ENCODE results near the gene MTA1. TPM values are rescaled to one million over a fixed set of nuclear protein-coding genes. Genes with fewer than 3 reads are reported as not detected.

The MTA1 gene
- polyA plus RNA-seq, 4 donors: 92.8 to 167 (median 112) TPM

GRCh38 chr14:105503935-105504692 lies 84.5 kb downstream of the MTA1 start:
- DNase-seq (ENCODE audit: low read depth in 4 of 4, low spot score in 3 of 4): no peak

DNA sequence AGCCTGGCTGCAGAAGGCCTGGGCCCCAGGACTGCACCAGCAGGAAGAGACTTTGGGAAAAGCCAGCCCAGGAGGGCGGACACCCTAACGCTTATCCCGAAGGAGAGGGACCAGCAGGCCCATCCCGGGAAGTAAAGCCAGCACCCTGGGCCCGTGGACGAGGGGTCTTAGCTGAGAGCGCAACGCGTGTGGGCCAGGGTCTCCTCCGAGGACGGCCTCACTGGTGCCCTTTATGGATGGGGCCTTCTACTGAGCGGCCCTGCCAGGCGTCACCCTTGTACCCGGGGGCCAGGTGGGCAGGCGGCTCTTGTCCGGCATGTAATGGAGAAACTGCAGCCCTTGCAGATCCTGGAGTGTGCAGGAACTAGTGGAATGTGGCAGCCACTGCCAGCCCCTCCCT lies 85.5 kb downstream of the MTA1 start:
- no peak for DNase-seq (ENCODE audit: low read depth in 4 of 4, low spot score in 3 of 4)

GRCh38 chr14:105507247-105507646 lies 87.6 kb downstream of the MTA1 start:
- no peak for DNase-seq (ENCODE audit: low read depth in 4 of 4, low spot score in 3 of 4)

- no peak for DNase-seq (ENCODE audit: low read depth in 4 of 4, low spot score in 3 of 4)
Measured at GRCh38 chr14:105508069-105508468, 88.4 kb downstream of the MTA1 start.

- DNase-seq (ENCODE audit: low read depth in 4 of 4, low spot score in 3 of 4): no peak
Measured at GRCh38 chr14:105508601-105509000, 89.0 kb downstream of the MTA1 start.

DNA sequence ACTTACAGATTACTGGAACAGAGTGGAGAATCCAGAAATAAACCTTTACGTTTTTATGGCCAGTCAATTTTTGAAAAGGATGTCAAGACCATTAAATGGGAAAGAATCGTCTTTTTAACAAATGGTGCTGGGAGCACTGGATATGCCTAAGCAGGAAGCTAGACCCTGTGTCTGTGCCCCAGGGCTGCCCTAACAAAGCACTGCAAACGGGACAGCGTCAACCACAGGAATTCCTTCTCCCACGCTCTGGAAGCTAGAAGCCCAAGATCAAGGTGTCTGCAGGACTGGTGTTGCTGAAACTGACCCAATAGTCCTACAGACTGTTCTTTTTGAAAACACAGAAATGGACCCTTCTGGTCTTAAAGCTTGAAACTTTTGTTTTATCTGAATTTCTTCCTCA lies 97.5 kb downstream of the MTA1 start:
- no peak for DNase-seq (ENCODE audit: low read depth in 4 of 4, low spot score in 3 of 4)

- DNase-seq (ENCODE audit: low read depth in 4 of 4, low spot score in 3 of 4): no peak
Measured at GRCh38 chr14:105519946-105520698, 100.5 kb downstream of the MTA1 start.

Other genes with a start within 250 kb of the MTA1 start
- 10 to 100 TPM in 3 of 4 donors, 1 to 10 TPM in 1; 8.9 to 43.0 (median 24.6) TPM for gene NUDT14, start 238.5 kb upstream of the MTA1 start, polyA plus RNA-seq (ENCODE audit: insufficient read length in 4 of 4)
- gene BTBD6, start 171.3 kb upstream of the MTA1 start, polyA plus RNA-seq (ENCODE audit: insufficient read length in 4 of 4): 10 to 100 TPM; 33.2 to 39.3 (median 35.7) TPM
- 10 to 100 TPM; 21.5 to 40.8 (median 33.3) TPM for gene BRF1, start 118.8 kb upstream of the MTA1 start, polyA plus RNA-seq (ENCODE audit: insufficient read length in 4 of 4)
- 10 to 100 TPM; 55.9 to 91.9 (median 67.4) TPM for gene PACS2, start 105.1 kb upstream of the MTA1 start, polyA plus RNA-seq (ENCODE audit: insufficient read length in 4 of 4)
- 1 to 10 TPM; 1.1 to 2.8 (median 2.0) TPM for gene TEX22, start 21.3 kb upstream of the MTA1 start, polyA plus RNA-seq (ENCODE audit: insufficient read length in 4 of 4)
- gene CRIP2, start 55.0 kb downstream of the MTA1 start, polyA plus RNA-seq (ENCODE audit: insufficient read length in 4 of 4): 100 to 1,000 TPM in 3 of 4 donors, 10 to 100 TPM in 1; 72.3 to 161 (median 108) TPM
- 10 to 100 TPM; 32.8 to 36.0 (median 35.1) TPM for gene CRIP1, start 67.1 kb downstream of the MTA1 start, polyA plus RNA-seq (ENCODE audit: insufficient read length in 4 of 4)
- gene TEDC1, start 71.4 kb downstream of the MTA1 start, polyA plus RNA-seq (ENCODE audit: insufficient read length in 4 of 4): 10 to 100 TPM in 1 of 4 donors, 1 to 10 TPM in 3; 6.4 to 13.5 (median 6.9) TPM
- gene TMEM121, start 106.8 kb downstream of the MTA1 start, polyA plus RNA-seq (ENCODE audit: insufficient read length in 4 of 4): 1 to 10 TPM; 2.6 to 5.7 (median 2.7) TPM